H9 (cell line): ENCODE results near the gene PBX1. TPM values are rescaled to one million over a fixed set of nuclear protein-coding genes. Genes with fewer than 3 reads are reported as not detected.

Experiments
- DNase-seq: peaks from one replicate; pipeline ENCODE4 v3.0.0-alpha.2; 2017
- H2AFZ ChIP-seq: one replicate; pipeline ENCODE4 v1.6.1; 2013; ENCODE audit warnings: mild to moderate bottlenecking, low read length, control low read depth, moderate library complexity
- H2AK5ac ChIP-seq: 2 replicates; pipeline ENCODE4 v1.6.1; 2013; ENCODE audit warnings: low read length, control low read depth, mixed read lengths; ENCODE audit not compliant: insufficient read length
- H2BK120ac ChIP-seq: one replicate; pipeline ENCODE4 v1.6.1; 2013; ENCODE audit warnings: low read depth, mild to moderate bottlenecking, low read length, control low read depth, inconsistent platforms; ENCODE audit not compliant: poor library complexity, severe bottlenecking
- H2BK12ac ChIP-seq: 2 replicates; pipeline ENCODE4 v1.6.1; 2013; ENCODE audit warnings: low read length, control low read depth, mixed read lengths, low read depth; ENCODE audit not compliant: insufficient read length
- H2BK15ac ChIP-seq: 2 replicates; pipeline ENCODE4 v1.6.1; 2013; ENCODE audit warnings: low read depth, low read length, control low read depth
- H2BK20ac ChIP-seq: one replicate; pipeline ENCODE4 v1.6.1; 2013; ENCODE audit warnings: low read depth, mild to moderate bottlenecking, low read length, control low read depth, inconsistent platforms; ENCODE audit not compliant: poor library complexity, severe bottlenecking
- H2BK5ac ChIP-seq: 2 replicates; pipeline ENCODE4 v1.6.1; 2013; ENCODE audit warnings: low read length, control low read depth, mixed read lengths; ENCODE audit not compliant: insufficient read length
- H3K14ac ChIP-seq: 2 replicates; pipeline ENCODE4 v1.6.1; 2013; ENCODE audit warnings: low read length, control low read depth; ENCODE audit not compliant: insufficient read depth
- H3K18ac ChIP-seq: 2 replicates; pipeline ENCODE4 v1.6.1; 2013; ENCODE audit warnings: low read depth, mild to moderate bottlenecking, mixed read lengths, low read length, control low read depth; ENCODE audit not compliant: insufficient read length
- H3K23ac ChIP-seq: 2 replicates; pipeline ENCODE4 v1.6.1; 2013; ENCODE audit warnings: low read length, control low read depth, mixed read lengths, low read depth; ENCODE audit not compliant: insufficient read length
- H3K23me2 ChIP-seq: 2 replicates; pipeline ENCODE4 v1.6.1; 2013; ENCODE audit warnings: low read depth, mild to moderate bottlenecking, mixed read lengths, low read length, control low read depth; ENCODE audit not compliant: insufficient read length, poor library complexity, severe bottlenecking
- H3K27ac ChIP-seq: 2 replicates; pipeline ENCODE4 v1.5.1; 2013; ENCODE audit warnings: low read length, control low read depth, mixed read lengths, low read depth; ENCODE audit not compliant: insufficient read length
- H3K27me3 ChIP-seq: 2 replicates; pipeline ENCODE4 v1.6.1; 2013; ENCODE audit warnings: low read length, control low read depth, inconsistent platforms; ENCODE audit not compliant: insufficient read depth
- H3K4ac ChIP-seq: 2 replicates; pipeline ENCODE4 v1.6.1; 2013; ENCODE audit warnings: low read depth, mild to moderate bottlenecking, control low read depth, inconsistent platforms, low read length, moderate library complexity
- H3K4me1 ChIP-seq: 2 replicates; pipeline ENCODE4 v1.6.1; 2013; ENCODE audit warnings: low read length, control low read depth, inconsistent platforms; ENCODE audit not compliant: insufficient read depth
- H3K4me2 ChIP-seq: 2 replicates; pipeline ENCODE4 v1.6.1; 2013; ENCODE audit warnings: low read length, control low read depth, mixed read lengths; ENCODE audit not compliant: insufficient read length, insufficient read depth
- H3K56ac ChIP-seq: 2 replicates; pipeline ENCODE4 v1.6.1; 2013; ENCODE audit warnings: low read depth, mild to moderate bottlenecking, mixed read lengths, low read length, control low read depth; ENCODE audit not compliant: insufficient read length
- H3K79me1 ChIP-seq: 2 replicates; pipeline ENCODE4 v1.6.1; 2013; ENCODE audit warnings: low read depth, mild to moderate bottlenecking, moderate library complexity, low read length, control low read depth, inconsistent platforms; ENCODE audit not compliant: insufficient read depth, poor library complexity, severe bottlenecking
- H3K79me2 ChIP-seq: 2 replicates; pipeline ENCODE4 v1.6.1; 2013; ENCODE audit warnings: low read length, control low read depth, inconsistent platforms; ENCODE audit not compliant: insufficient read depth
- H3K9ac ChIP-seq: 2 replicates; pipeline ENCODE4 v1.6.1; 2013; ENCODE audit warnings: low read length, control low read depth, mixed read lengths; ENCODE audit not compliant: insufficient read length; ENCODE audit errors: extremely low read depth
- H3K9me3 ChIP-seq: one replicate; pipeline ENCODE4 v1.6.1; 2013; ENCODE audit warnings: low read depth, low read length, inconsistent platforms; ENCODE audit not compliant: control insufficient read depth
- H3T11ph ChIP-seq: one replicate; pipeline ENCODE4 v1.6.1; 2013; ENCODE audit warnings: mild to moderate bottlenecking, low read length, control low read depth, inconsistent platforms
- H4K20me1 ChIP-seq: one replicate; pipeline ENCODE4 v1.6.1; 2013; ENCODE audit not compliant: control insufficient read depth, insufficient read length, insufficient read depth
- H4K5ac ChIP-seq: 2 replicates; pipeline ENCODE4 v1.6.1; 2013; ENCODE audit warnings: low read depth, mild to moderate bottlenecking, mixed read lengths, low read length, control low read depth; ENCODE audit not compliant: insufficient read length
- H4K8ac ChIP-seq: replicated peaks from 2 replicates; pipeline ENCODE4 v1.6.1; 2013; ENCODE audit warnings: low read length, control low read depth, mixed read lengths, low read depth; ENCODE audit not compliant: insufficient read length
- H4K91ac ChIP-seq: 2 replicates; pipeline ENCODE4 v1.6.1; 2013; ENCODE audit warnings: low read depth, mild to moderate bottlenecking, moderate library complexity, mixed read lengths, low read length, control low read depth; ENCODE audit not compliant: insufficient read length
- H3K27ac Mint-ChIP-seq, 3 experiments: 2 replicates in 2 of 3; 3 replicates in 1 of 3; pipeline ENCODE4 v1.8.0; 2020 to 2021; ENCODE audit warnings: mixed read lengths in 3 of 3, mild to moderate bottlenecking in 1 of 3, moderate library complexity in 1 of 3
- H3K27me3 Mint-ChIP-seq: 2 replicates; pipeline ENCODE4 v1.8.0; 2021; ENCODE audit warnings: low read depth, mild to moderate bottlenecking, moderate library complexity, mixed read lengths
- H3K36me3 Mint-ChIP-seq, 3 experiments: 2 replicates in 2 of 3; 3 replicates in 1 of 3; pipeline ENCODE4 v1.8.0; 2020 to 2021; ENCODE audit warnings: low read depth in 3 of 3, mixed read lengths in 3 of 3; ENCODE audit not compliant: insufficient read depth in 1 of 3
- H3K4me1 Mint-ChIP-seq, 2 experiments: 2 replicates each; pipeline ENCODE4 v1.8.0; 2020; ENCODE audit warnings: mixed read lengths in 2 of 2
- H3K4me3 Mint-ChIP-seq, 2 experiments: 2 replicates in 1 of 2; 3 replicates in 1 of 2; pipeline ENCODE4 v1.8.0; 2020 to 2021; ENCODE audit warnings: mild to moderate bottlenecking in 2 of 2, mixed read lengths in 2 of 2, moderate library complexity in 1 of 2
- H3K9me3 Mint-ChIP-seq, 2 experiments: 2 replicates in 1 of 2; 3 replicates in 1 of 2; pipeline ENCODE4 v1.8.0; 2020; ENCODE audit warnings: mild to moderate bottlenecking in 2 of 2, mixed read lengths in 2 of 2, moderate library complexity in 1 of 2
- CTCF ChIP-seq: fragments of 200-600 bp; sonication (generic); conservative IDR thresholded peaks from 3 replicates; pipeline ENCODE4 v1.8.0; 2021; ENCODE audit warnings: antibody characterized with exemption, mild to moderate bottlenecking
- WGBS: extraction: QIAGEN DNeasy Blood & Tissue Kit; methylation state at CpG from one replicate; pipeline ENCODE4 v1.1.7; 2013; ENCODE audit warnings: missing lambda C conversion rate, low lambda C conversion rate, mixed read lengths; ENCODE audit not compliant: insufficient read length; ENCODE audit errors: extremely low coverage; 5-methylcytosine and 5-hydroxymethylcytosine counted together
- total RNA-seq: library from RNA; stranded (reverse); gene quantifications from 2 replicates; pipeline ENCODE4 v1.2.1, GENCODE V29; 2021

The PBX1 gene
- total RNA-seq, 1 experiment from 2014 or later: 142 TPM

DNA sequence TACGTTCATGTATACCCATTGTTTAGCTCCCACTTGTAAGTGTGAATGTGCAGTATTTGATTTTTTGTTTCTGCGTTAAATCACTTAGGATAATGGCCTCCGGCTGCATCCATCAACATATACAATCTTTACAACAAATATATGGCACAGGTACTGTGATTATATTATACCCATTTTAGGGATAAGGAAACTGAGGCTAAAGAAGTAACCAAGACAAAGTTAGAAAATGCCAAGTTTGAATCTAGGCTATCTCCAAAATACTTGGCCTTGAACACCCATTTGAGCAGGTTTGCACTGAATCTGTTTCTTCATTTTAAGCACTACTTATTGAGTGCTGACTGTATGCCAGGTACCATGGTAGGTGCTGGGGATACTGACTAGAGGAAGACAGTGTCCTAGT is 149.6 kb downstream of the PBX1 start:
- no CpG with 5 or more reads among the region's 3 CpGs for WGBS
- Mint-ChIP-seq H3K27me3 (no peaks in the 10 kb centered on the region), H3K4me1 (peaks cover 61 to 67% of the 10 kb centered on the region in 2 experiments), H3K4me3 (no peak overlapping the region), H3K36me3 (peaks cover 0 to 13% (median 4%) of the 10 kb centered on the region in 3 experiments; a peak in 5 of 7 replicates), H3K9me3 (no peaks in the 10 kb centered on the region), H3K27ac (no peak overlapping the region; a peak in 1 of 7 replicates)
- no peaks in the 10 kb centered on the region for H3K9me3 ChIP-seq
- no peak overlapping the region for H3K14ac ChIP-seq
- H2BK20ac ChIP-seq: no peak overlapping the region
- peaks cover 4% of the 10 kb centered on the region for H3K79me1 ChIP-seq
- no peak overlapping the region for H2AFZ ChIP-seq
- no peak for DNase-seq
- no peak for TF ChIP-seq CTCF
- H3K27me3 ChIP-seq: no peaks in the 10 kb centered on the region
- H2AK5ac ChIP-seq: no peak overlapping the region
- no peak overlapping the region for H4K8ac ChIP-seq
- H2BK120ac ChIP-seq: no peak overlapping the region
- no peaks in the 10 kb centered on the region for H3K23me2 ChIP-seq
- no peak overlapping the region for H2BK15ac ChIP-seq
- H4K91ac ChIP-seq: no peak overlapping the region
- no peak overlapping the region for H3K4me2 ChIP-seq
- peaks cover 15% of the 10 kb centered on the region for H3K4me1 ChIP-seq
- peaks cover 6% of the 10 kb centered on the region; the same call in 1 of the 2 replicates for H3K79me2 ChIP-seq
- H3T11ph ChIP-seq: no peak overlapping the region
- no peak overlapping the region for H3K4ac ChIP-seq
- no peak overlapping the region for H3K56ac ChIP-seq
- no peak overlapping the region for H2BK12ac ChIP-seq
- no peak overlapping the region for H4K5ac ChIP-seq
- H3K27ac ChIP-seq: no peak overlapping the region
- H3K18ac ChIP-seq: no peak overlapping the region
- no peaks in the 10 kb centered on the region for H4K20me1 ChIP-seq
- H3K9ac ChIP-seq: no peak overlapping the region
- no peak overlapping the region for H3K23ac ChIP-seq
- no peak overlapping the region for H2BK5ac ChIP-seq
